NOMO-1 (cell line): ENCODE results near the gene DDX3X.
"Not testable (repeated sequence)": the region's sequence is repeated elsewhere in the genome, so short reads cannot be mapped to it uniquely, and the experiment has no call there.

ENCODE experiments used
- DNase-seq, 2 experiments: peaks; one replicate each; lab custom pipeline; 2025; ENCODE audit not compliant: unreplicated experiment in 2 of 2; lab: John Stamatoyannopoulos, UW

Gene DDX3X

DNA sequence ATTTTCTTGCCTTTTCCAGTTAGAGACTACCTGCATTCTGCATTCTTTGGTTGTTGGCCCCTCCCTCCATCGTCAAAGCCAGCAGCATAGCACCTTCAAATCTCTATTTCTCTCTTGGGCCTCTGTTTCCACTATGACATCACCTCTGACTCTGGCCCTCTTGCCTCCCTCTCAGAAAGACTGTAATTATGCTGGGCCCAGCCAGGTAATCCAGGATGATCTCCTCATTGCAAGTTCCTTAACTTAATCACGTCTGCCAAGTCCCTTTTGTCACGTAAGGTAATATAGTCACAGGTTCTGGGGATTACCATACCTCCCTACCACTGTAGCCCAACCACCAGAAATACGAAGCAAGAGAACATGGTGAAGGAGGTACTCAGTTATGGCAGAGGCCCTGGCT lies 73.9 kb downstream of the DDX3X start:
- no peak for DNase-seq

DNA sequence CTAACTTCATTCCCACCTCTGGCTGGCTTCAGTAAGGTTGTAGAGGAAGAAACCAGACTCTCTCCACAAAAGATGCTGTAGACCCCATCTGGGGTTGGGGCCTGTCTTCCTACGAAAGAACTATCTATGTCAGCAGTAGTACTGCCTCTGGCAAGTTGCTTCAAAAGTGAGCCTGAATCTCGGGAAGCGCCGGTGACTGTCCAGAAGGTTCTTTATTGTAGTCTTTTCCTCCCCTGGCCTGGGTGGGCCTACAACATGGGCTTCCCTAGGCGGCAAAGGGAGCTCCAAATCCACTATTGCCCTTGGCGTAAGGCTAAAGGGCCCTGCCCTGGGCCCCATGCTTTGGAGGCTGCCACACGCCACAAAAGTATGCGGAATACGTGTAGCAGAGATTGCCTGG lies 74.6 kb downstream of the DDX3X start:
- no peak for DNase-seq

DNA sequence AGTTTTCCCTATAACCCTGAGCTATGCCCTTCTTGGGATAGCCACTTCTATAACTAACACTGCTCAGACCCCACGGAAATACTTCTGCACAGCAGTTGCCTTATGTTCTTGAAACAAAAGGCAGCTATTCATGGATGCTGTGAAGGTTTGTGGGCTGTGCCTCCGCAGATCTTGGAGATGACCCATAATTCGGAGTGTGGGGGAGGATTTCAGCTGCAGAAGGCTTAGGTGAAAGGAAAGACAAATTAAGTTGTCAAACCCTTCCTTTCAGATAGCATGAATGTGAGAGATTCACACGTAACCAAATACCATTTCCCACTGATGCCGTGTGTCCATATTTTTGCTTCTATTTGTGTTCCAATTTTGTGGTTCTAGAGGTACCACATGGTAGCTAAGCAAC lies 75.0 kb downstream of the DDX3X start:
- DNase-seq: no peak

DNA sequence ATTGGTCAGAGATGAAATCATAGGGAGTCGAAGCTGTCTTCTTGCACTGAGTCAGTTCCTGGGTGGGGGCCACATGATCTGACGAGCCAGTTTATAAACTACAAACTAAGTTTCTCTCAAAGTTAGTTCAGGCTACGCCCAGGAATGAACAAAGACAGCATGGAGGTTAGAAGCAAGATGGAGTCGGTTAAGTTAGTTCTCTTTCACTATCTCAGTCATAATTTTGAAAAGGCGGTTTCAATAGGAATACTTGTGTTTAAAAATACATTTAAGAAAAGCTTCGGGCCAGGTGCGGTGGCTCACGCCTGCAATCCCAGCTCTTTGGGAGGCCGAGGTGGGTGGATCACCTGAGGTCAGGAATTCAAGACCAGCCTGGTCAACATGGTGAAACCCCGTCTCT lies 77.3 kb downstream of the DDX3X start:
- not testable (repeated sequence) for DNase-seq

GRCh38 chrX:41412261-41413081 lies 78.5 kb downstream of the DDX3X start:
- peak in 1 of 2 experiments; percentile 17 for DNase-seq
